K562 (cell line): ENCODE measurements around the gene DISC1. TPM values are rescaled to one million over a fixed set of nuclear protein-coding genes. Genes with fewer than 3 reads are reported as not detected.

Source experiments
- AFF1 ChIP-seq, 2 experiments: fragments of 450-650 bp; IDR thresholded peaks; 2 replicates each; pipeline ENCODE4 v1.6.1; 2018; ENCODE audit warnings: mild to moderate bottlenecking in 2 of 2, low read depth in 1 of 2; ENCODE audit not compliant: partially characterized antibody in 2 of 2
- ARHGAP35 ChIP-seq: fragments of 450-650 bp; IDR thresholded peaks from 2 replicates; pipeline ENCODE4 v1.6.1; 2018; ENCODE audit not compliant: partially characterized antibody
- FOSL1 ChIP-seq: fragments of 200-800 bp; sonication (Bioruptor generic); conservative IDR thresholded peaks from 2 replicates; pipeline ENCODE4 v1.6.1; 2016; ENCODE audit warnings: missing genetic modification characterization, missing compliant biosample characterization
- MTA3 ChIP-seq: fragments of 450-650 bp; formaldehyde crosslinking; IDR thresholded peaks from 2 replicates; pipeline ENCODE4 v1.6.1; 2017; ENCODE audit warnings: mild to moderate bottlenecking, borderline replicate concordance
- NFXL1 ChIP-seq: fragments of 450-650 bp; formaldehyde crosslinking; IDR thresholded peaks from 2 replicates; pipeline ENCODE4 v1.4.0; 2021; ENCODE audit warnings: mild to moderate bottlenecking
- PHB2 ChIP-seq: fragments of 450-650 bp; IDR thresholded peaks from 2 replicates; pipeline ENCODE4 v1.6.1; 2017; ENCODE audit warnings: low read depth
- RREB1 ChIP-seq: fragments of 250-450 bp; sonication (Bioruptor Pico); IDR thresholded peaks from 2 replicates; pipeline ENCODE4 v1.4.0; 2020
- SMARCE1 ChIP-seq: fragments of 450-650 bp; IDR thresholded peaks from 2 replicates; pipeline ENCODE4 v1.7.1; 2016; ENCODE audit warnings: mild to moderate bottlenecking
- TEAD2 ChIP-seq: fragments of 450-650 bp; IDR thresholded peaks from 2 replicates; pipeline ENCODE4 v1.6.1; 2016; ENCODE audit warnings: missing genetic modification characterization, control low read depth, missing compliant biosample characterization
- TGIF2 ChIP-seq: sonication (generic); formaldehyde crosslinking; IDR thresholded peaks from 2 replicates; pipeline ENCODE4 v1.8.1; 2022; ENCODE audit warnings: mild to moderate bottlenecking, missing genetic modification reagents, moderate library complexity
- THAP7 ChIP-seq: fragments of 250-450 bp; sonication (Bioruptor Pico); IDR thresholded peaks from 2 replicates; pipeline ENCODE4 v1.5.0; 2021
- TOE1 ChIP-seq, 2 experiments: fragments of 450-650 bp in 1 of 2; sonication (generic) in 1 of 2; formaldehyde crosslinking in 1 of 2; IDR thresholded peaks; 2 replicates each; pipeline versions ENCODE4 v1.7.1 to v1.8.0; 2016 to 2022; ENCODE audit warnings: borderline replicate concordance in 2 of 2, mild to moderate bottlenecking in 2 of 2, antibody characterized with exemption in 1 of 2, inconsistent platforms in 1 of 2, low read depth in 1 of 2, missing genetic modification reagents in 1 of 2, moderate library complexity in 1 of 2
- WHSC1 ChIP-seq: IDR thresholded peaks from one replicate; pipeline ENCODE4 v1.6.1; 2012; ENCODE audit warnings: low read length, control low read depth, inconsistent platforms
- ZFX ChIP-seq: sonication (generic); formaldehyde crosslinking; IDR thresholded peaks from 2 replicates; pipeline ENCODE4 v1.8.0; 2022; ENCODE audit warnings: mild to moderate bottlenecking, missing genetic modification reagents, moderate library complexity
- ZNF507 ChIP-seq: conservative IDR thresholded peaks from 2 replicates; pipeline ENCODE4 v1.6.1; 2017; ENCODE audit warnings: missing genetic modification characterization, missing compliant biosample characterization
- polyA plus RNA-seq, 8 experiments: library from polyadenylated mRNA; depleted of rRNA in 4 of 8; stranded (reverse) in 5 of 8; unstranded in 3 of 8; fragments of >200 nt; fragmentation: Nextera tagmentation in 2 of 8; fragmentation: Illumina TruSeq in 1 of 8; extraction: Ambion mirVana in 2 of 8; extraction: Trizol in 1 of 8; gene quantifications; 2 replicates each; pipeline versions ENCODE4 v1.2.1 to v1.2.3, GENCODE V29; 2011 to 2014; ENCODE audit warnings: inconsistent platforms in 1 of 8, missing spikeins in 1 of 8
- total RNA-seq, 7 experiments: library from RNA; depleted of rRNA in 6 of 7; stranded (reverse); fragments of >200 nt in 6 of 7; fragmentation: Illumina TruSeq in 2 of 7; extraction: Trizol in 2 of 7; gene quantifications; 2 replicates each; pipeline versions ENCODE4 v1.2.1 to v1.2.3, GENCODE V29; 2011 to 2021; ENCODE audit warnings: low replicate concordance in 1 of 7

Gene DISC1
- total and polyA plus RNA-seq, 9 of the 15 experiments (the other 6 are each of a cell fraction or from before 2014, with no cell fraction given) = 0.01 to 0.11 (median 0.08) TPM; not detected in 1

GRCh38 chr1:231724876-231725647 is 98.5 kb downstream of the DISC1 start (continued):
- TF ChIP-seq TOE1 (IDR thresholded peaks at IDR 0.05; ENCODE audit: borderline replicate concordance) (no peak), TOE1 (CRISPR knock-in tag; IDR thresholded peaks at IDR 0.05; ENCODE audit: borderline replicate concordance, low read depth) (no peak), ZFX (no peak), FOSL1 (tag) (peak; percentile 95), ARHGAP35 (no peak), ZNF507 (no peak), TGIF2 (CRISPR knock-in tag) (no peak), AFF1 (IDR thresholded peaks at IDR 0.05; ENCODE audit: low read depth in 1 of 2, partially characterized antibody in 2 of 2) (no peak), TEAD2 (tag) (no peak), SMARCE1 (no peak), WHSC1 (no peak), RREB1 (no peak), THAP7 (CRISPR knock-in tag) (no peak), MTA3 (no peak), NFXL1 (no peak), PHB2 (no peak)
